ENCODE data around the gene TYRO3. TPM values are rescaled to one million over a fixed set of nuclear protein-coding genes. Genes with fewer than 3 reads are reported as not detected.
A peak's percentile ranks its signal among the peaks of the same experiment; 100 is the strongest.

Gene TYRO3
- total RNA-seq, 2 experiments from 2014 or later: 1.2 to 3.7 TPM

DNA sequence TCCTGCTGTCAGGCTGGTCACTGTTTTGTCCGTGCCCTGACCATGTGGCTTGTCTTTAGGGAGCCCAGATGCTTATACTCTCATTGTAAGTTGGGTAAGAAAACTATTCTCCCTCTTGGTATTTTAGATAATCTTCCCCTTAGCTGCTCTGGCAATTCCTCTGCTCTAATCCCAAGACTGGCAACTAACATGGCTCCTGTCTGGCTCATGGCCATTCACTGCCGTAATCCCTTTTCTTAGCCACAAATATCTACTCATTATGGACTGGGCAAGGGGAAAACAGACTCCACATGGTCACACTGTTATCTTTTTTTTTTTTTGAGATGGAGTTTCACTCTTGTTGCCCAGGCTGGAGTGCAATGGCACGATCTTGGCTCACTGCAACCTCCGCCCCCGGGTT is 38.8 kb downstream of the TYRO3 start:
- no peak overlapping the region for H3K4me3 Mint-ChIP-seq
- peaks cover 2% of the 10 kb centered on the region for H3K27me3 Mint-ChIP-seq (ENCODE audit: low read depth)
- H3K27ac Mint-ChIP-seq: no peak overlapping the region
- no peak for DNase-seq
- CTCF ChIA-PET: interaction anchor here (0.6 kb wide), 1 partner anchor 156 kb away, joined by 3 read pairs; no protein-coding TSS in a partner anchor
- H3K4me1 Mint-ChIP-seq (ENCODE audit: low read depth): no peaks in the 10 kb centered on the region
- no peaks in the 10 kb centered on the region for H3K9me3 Mint-ChIP-seq
- no peaks in the 10 kb centered on the region for H3K36me3 Mint-ChIP-seq (ENCODE audit: low read depth)
- intact Hi-C loops (cut with micrococcal nuclease): no loop called here

DNA sequence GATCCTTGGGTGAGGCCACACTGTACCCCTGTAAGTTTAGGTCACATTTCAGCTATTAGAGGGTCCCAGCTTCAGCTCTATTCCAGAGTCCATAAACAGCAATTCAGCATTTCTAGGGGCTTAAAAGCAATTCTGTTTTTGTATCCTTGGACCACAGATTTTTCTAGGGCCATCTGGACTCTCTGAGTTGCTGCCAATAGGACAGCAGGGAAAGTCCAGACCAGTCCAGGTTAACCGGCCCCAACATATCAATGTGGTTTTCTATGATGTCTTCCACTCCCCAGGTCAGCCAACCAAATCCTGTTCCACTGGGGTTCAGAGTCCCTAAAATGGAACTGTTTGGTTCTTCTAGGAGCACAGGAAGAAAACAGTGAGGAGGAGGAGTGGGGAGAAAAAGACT is 40.0 kb downstream of the TYRO3 start:
- Mint-ChIP-seq H3K27me3 (ENCODE audit: low read depth) (peaks cover 4% of the 10 kb centered on the region), H3K27ac (no peak overlapping the region), H3K36me3 (ENCODE audit: low read depth) (no peaks in the 10 kb centered on the region), H3K9me3 (no peaks in the 10 kb centered on the region), H3K4me3 (no peak overlapping the region), H3K4me1 (ENCODE audit: low read depth) (peaks cover 6% of the 10 kb centered on the region)
- CTCF ChIA-PET: no interaction called here
- DNase-seq: no peak
- intact Hi-C loops (cut with micrococcal nuclease): no loop called here

DNA sequence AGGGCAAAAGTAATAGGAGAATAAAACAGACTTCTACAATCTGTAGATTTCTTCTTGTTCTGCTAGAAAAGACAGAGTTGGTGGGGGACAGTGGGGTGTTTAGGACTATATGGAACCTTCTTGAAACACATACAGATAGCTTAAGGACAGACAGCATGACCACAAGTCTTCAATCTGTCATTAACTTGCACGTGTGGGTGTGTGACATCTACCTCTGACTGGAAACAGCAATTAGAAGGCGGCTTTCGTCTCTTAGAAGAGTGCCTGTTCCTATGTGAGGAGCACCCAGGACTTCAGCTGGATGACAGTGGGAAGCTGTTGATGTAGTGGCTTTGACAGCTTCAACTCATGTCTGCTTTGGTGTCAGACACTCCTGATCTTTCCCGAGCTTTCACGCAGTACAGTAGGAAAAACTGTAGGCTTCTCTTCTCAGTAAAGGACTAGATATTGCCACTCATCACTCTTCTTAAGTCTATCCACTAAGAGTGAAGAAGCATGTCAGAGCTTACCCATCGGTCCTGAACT is 44.5 kb downstream of the TYRO3 start:
- peak overlapping the region; percentile 69 for H3K4me3 Mint-ChIP-seq
- CTCF ChIA-PET: interaction anchor here (0.6 to 2.9 kb wide), 28 partner anchors 9 to 301 kb away, joined by 3 to 18 read pairs (median 4); partner anchors contain the start of gene MAPKBP1
- H3K36me3 Mint-ChIP-seq (ENCODE audit: low read depth): no peaks in the 10 kb centered on the region
- intact Hi-C loops (cut with micrococcal nuclease): loop anchor here (5.0 kb wide), 2 partner anchors 136 to 299 kb away; no protein-coding TSS in a partner anchor
- no peak overlapping the region for H3K27ac Mint-ChIP-seq
- no peak for DNase-seq
- no peaks in the 10 kb centered on the region for H3K9me3 Mint-ChIP-seq
- peaks cover 4% of the 10 kb centered on the region for H3K27me3 Mint-ChIP-seq (ENCODE audit: low read depth)
- peaks cover 11% of the 10 kb centered on the region for H3K4me1 Mint-ChIP-seq (ENCODE audit: low read depth)

DNA sequence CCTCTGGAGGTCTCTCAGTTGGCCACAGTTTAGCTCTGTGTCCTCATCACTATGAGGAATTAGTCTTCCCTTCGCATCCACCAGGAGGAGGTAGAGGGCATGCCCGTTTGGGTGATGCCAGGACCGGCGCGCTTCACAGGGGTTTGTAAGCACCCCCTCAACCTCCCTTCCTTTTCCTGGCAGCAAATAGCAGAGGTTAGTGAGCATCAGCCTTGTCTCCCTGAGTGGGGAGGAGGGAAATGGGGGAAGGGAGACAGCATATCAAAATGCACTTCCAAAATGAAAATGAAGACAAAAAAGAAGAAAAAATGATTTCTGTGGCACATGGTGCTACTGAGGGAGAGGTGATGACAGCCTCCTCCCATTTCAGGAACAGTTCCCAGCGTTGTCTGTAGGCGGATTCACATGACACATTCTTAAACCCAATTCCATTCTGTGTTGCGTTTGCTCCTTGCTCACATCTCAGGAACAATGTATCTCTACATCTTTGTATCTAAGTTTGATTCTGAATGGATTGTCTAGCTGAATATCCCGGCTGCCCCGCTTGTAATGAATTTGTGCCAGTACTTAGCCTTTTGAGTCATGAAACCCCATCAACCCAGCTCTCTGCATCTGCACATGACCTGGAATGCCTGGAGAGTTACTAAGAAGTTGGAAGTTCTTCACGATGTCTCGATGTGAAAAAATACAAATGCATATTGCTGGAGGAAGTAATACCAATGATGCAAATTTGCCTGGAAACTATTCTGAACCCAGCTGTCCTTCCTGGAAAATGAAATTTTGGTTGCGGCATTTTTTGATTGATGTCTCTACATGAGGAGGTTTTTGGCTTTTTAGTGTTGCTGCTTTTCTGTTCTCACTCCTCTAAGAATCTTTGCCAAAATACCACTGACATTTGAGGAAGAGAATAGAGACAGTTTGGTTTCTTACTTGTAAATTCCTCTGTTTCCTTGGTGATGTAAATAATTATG is 45.2 kb downstream of the TYRO3 start:
- Mint-ChIP-seq H3K9me3 (no peaks in the 10 kb centered on the region), H3K27ac (no peak overlapping the region), H3K4me1 (ENCODE audit: low read depth) (peaks cover 11% of the 10 kb centered on the region), H3K4me3 (peak overlapping the region; percentile 69), H3K27me3 (ENCODE audit: low read depth) (peaks cover 2% of the 10 kb centered on the region), H3K36me3 (ENCODE audit: low read depth) (no peaks in the 10 kb centered on the region)
- intact Hi-C loops (cut with micrococcal nuclease): loop anchor here (1.0 to 5.0 kb wide), 3 partner anchors 137 to 298 kb away; no protein-coding TSS in a partner anchor
- CTCF ChIA-PET: interaction anchor here (0.6 to 2.9 kb wide), 25 partner anchors 9 to 301 kb away, joined by 3 to 18 read pairs (median 5); partner anchors contain the start of gene MAPKBP1
- DNase-seq: peak; percentile 72

DNA sequence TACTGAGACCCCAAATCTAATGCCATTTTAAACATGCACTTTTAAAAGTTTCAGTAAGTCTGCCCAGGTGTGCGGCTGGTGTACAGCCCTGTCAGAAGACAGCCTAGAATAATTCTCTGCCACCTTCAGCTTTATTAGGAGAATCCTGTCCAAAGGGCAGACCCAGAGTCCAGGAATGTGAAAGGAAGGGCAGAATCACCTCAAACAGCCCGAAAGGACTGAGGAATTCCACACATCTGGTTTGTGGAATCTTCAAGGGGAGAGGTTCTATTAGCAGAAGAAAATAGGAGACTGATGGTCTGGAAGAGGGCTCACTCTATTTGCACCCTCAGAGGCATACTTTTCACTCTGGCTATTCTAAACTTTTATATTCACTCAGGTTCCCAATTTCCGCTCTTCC is 46.6 kb downstream of the TYRO3 start:
- intact Hi-C loops (cut with micrococcal nuclease): no loop called here
- H3K9me3 Mint-ChIP-seq: no peaks in the 10 kb centered on the region
- no peaks in the 10 kb centered on the region for H3K36me3 Mint-ChIP-seq (ENCODE audit: low read depth)
- H3K27ac Mint-ChIP-seq: no peak overlapping the region
- peaks cover 2% of the 10 kb centered on the region for H3K27me3 Mint-ChIP-seq (ENCODE audit: low read depth)
- H3K4me3 Mint-ChIP-seq: no peak overlapping the region
- CTCF ChIA-PET: interaction anchor here (1.1 to 2.9 kb wide), 2 partner anchors 11 to 205 kb away, joined by 3 to 18 read pairs; no protein-coding TSS in a partner anchor
- DNase-seq: no peak
- peaks cover 11% of the 10 kb centered on the region for H3K4me1 Mint-ChIP-seq (ENCODE audit: low read depth)

DNA sequence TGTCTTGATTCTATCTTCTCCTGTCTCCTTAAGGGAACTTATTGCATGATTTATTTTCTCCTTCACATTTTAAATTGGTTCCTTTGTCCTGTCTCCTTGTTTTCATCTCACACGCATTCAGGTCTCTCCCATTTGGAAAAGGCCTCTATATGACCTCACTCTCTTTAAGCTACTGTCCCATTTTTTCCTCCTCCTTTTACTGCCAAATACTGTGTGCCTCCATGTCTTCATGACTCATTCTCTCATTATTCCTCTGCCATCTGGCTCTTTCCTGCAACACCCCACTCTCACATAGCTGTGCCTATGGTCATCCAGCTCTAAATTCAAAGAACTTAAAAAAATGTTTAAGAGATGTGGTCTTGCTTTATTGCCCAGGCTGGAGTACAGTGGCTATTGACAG is 48.0 kb downstream of the TYRO3 start:
- peaks cover 2% of the 10 kb centered on the region for H3K27me3 Mint-ChIP-seq (ENCODE audit: low read depth)
- H3K27ac Mint-ChIP-seq: no peak overlapping the region
- CTCF ChIA-PET: interaction anchor here (1.1 kb wide), 1 partner anchor 205 kb away, joined by 4 read pairs; no protein-coding TSS in a partner anchor
- no peak overlapping the region for H3K4me3 Mint-ChIP-seq
- no peaks in the 10 kb centered on the region for H3K36me3 Mint-ChIP-seq (ENCODE audit: low read depth)
- DNase-seq: no peak
- no peaks in the 10 kb centered on the region for H3K9me3 Mint-ChIP-seq
- H3K4me1 Mint-ChIP-seq (ENCODE audit: low read depth): peaks cover 11% of the 10 kb centered on the region
- intact Hi-C loops (cut with micrococcal nuclease): no loop called here

DNA sequence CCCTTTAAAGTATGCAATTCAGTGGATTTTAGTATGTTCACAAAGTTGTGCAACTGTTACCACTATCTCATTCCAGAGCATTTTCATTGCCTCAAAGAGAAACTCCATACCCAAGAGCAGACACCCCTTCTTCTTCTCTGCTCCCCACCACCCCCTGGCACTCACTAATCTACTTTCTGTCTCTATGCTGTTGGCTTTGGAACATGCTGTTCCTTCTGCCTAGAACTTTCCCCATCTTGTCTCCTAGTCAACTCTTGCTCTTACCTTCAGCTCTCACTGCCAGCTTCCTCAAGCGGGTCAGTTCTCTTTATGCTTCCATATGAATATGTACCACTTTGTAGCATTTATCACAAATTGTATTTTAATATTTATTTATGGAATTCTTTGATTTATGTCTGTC is 50.1 kb downstream of the TYRO3 start:
- H3K4me3 Mint-ChIP-seq: no peak overlapping the region
- DNase-seq: no peak
- peaks cover 4% of the 10 kb centered on the region for H3K4me1 Mint-ChIP-seq (ENCODE audit: low read depth)
- intact Hi-C loops (cut with micrococcal nuclease): no loop called here
- no peaks in the 10 kb centered on the region for H3K27me3 Mint-ChIP-seq (ENCODE audit: low read depth)
- CTCF ChIA-PET: no interaction called here
- no peaks in the 10 kb centered on the region for H3K36me3 Mint-ChIP-seq (ENCODE audit: low read depth)
- H3K9me3 Mint-ChIP-seq: peaks cover 2% of the 10 kb centered on the region
- H3K27ac Mint-ChIP-seq: no peak overlapping the region

DNA sequence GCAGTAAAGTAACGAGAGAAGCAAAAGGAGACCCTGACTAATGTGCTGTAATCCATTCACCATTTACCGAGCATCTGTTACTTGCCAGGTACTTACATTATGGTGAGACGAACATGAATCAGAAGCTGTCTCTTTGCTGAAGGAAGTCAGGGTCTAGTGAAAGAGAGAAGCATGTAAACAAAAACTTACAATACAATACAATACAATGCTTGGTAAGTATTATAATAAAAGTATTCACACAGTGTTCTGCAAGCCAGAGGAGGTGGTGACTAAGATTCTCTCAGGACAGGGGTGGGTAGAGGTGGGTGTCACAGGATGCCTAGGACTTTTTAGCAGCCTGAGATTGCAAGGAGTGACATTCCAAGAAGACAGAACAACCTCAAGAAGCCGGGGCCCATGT is 51.0 kb downstream of the TYRO3 start:
- no peak for DNase-seq
- Mint-ChIP-seq H3K4me1 (ENCODE audit: low read depth) (no peaks in the 10 kb centered on the region), H3K27ac (no peak overlapping the region), H3K4me3 (no peak overlapping the region), H3K27me3 (ENCODE audit: low read depth) (no peaks in the 10 kb centered on the region), H3K36me3 (ENCODE audit: low read depth) (no peaks in the 10 kb centered on the region), H3K9me3 (peaks cover 2% of the 10 kb centered on the region)
- intact Hi-C loops (cut with micrococcal nuclease): no loop called here
- CTCF ChIA-PET: no interaction called here

DNA sequence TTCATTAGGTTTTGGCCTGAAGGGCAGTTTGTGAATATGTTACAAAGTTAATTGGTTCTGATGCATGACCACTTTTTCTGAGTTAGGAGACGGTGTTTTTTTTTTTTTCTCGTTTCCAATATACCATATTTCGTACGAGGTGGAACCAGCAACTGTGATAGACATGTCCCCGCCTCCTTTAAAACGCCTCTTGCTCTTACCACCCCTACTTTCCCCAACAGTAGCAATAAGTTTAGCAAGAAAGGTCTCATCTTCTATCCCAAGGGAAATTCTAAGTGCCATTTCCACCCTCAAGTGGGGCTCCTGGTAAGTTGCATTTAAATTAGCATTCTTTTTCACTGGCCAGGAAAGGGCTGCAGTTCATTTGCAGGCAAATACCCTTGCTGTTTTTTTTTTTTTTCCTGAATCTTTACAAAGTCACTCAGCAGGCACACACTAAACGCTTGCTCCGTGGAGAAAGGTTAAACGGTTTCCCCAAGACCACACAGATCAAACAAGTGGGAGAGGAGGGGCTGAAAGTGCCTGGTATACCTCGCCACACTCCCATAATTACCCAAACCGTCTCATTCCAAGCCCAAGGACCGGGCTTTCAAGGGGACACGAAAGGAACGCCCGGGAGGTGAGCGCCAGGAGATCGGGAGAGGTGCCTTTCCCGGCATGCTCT is 61.7 kb downstream of the TYRO3 start:
- H3K27me3 Mint-ChIP-seq (ENCODE audit: low read depth): no peaks in the 10 kb centered on the region
- CTCF ChIA-PET: interaction anchor here (0.7 kb wide), 1 partner anchor 20 kb away, joined by 3 read pairs; no protein-coding TSS in a partner anchor
- no peak for DNase-seq

DNA sequence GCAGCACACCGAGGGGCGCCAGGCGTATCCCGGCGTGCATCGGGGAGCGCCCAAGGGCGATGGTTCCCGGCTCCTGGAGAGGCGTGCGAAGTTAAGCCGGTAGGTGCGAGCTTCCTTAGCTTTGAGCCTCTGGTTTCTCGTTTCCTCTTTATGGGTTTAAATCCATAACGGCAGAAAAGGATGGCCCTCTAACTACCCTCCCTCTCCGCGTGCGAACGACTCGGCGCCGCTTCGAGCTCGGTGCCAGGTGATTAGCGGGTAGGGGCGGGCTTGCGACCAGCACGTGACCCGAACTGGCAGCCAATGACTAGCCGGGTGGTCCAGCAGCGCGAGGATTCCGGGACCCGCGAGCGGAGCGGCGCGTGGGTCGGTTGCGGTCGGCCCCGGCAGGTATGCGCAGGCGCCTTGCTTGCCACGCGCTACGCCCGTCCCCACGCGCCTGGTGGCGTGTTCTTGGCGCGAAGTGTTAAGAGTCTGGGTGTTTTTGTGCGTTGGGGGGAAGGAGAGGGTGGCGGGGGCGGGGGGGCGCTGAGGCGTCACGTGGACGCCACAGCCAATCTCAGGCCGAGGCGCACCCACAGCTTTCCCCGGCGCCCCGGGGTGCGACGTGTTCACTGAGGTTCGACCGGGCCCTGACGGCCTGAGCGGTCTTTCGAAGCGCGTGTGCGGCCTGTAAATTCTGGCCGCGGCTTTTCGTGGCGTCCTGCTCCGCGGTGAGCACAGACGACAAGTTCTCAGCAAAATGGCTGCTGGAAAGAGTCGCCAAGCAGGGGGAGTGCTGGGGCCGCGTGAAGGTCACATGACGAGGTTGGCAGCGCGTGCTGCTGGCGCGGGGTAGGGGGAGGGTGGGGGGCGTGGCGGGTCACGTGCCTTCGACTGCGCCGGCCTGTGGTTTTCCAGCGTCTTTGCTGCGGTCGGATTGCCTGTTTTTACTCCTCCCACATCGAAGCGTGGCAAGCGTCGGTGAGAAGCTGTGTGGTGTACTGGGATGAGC is 62.5 kb downstream of the TYRO3 start:
- H3K9me3 Mint-ChIP-seq: peaks cover 3% of the 10 kb centered on the region
- peak overlapping the region; percentile 73 for H3K4me3 Mint-ChIP-seq
- DNase-seq: peak; percentile 84
- CTCF ChIA-PET: interaction anchor here (0.7 kb wide), 1 partner anchor 20 kb away, joined by 3 read pairs; no protein-coding TSS in a partner anchor
- H3K27me3 Mint-ChIP-seq (ENCODE audit: low read depth): no peaks in the 10 kb centered on the region
- no peak overlapping the region for H3K27ac Mint-ChIP-seq
- H3K36me3 Mint-ChIP-seq (ENCODE audit: low read depth): no peaks in the 10 kb centered on the region
- intact Hi-C loops (cut with micrococcal nuclease): loop anchor here (1.0 to 5.0 kb wide), 3 partner anchors 39 to 391 kb away; partner anchors contain the start of genes CHP1, EXD1, MGA and TYRO3
- H3K4me1 Mint-ChIP-seq (ENCODE audit: low read depth): peaks cover 9% of the 10 kb centered on the region

More for the DNA sequence above, 61.7 kb downstream of the TYRO3 start:
- no peak overlapping the region for H3K27ac Mint-ChIP-seq
- H3K4me1 Mint-ChIP-seq (ENCODE audit: low read depth): peaks cover 9% of the 10 kb centered on the region
- peak overlapping the region; percentile 73 for H3K4me3 Mint-ChIP-seq
- H3K36me3 Mint-ChIP-seq (ENCODE audit: low read depth): no peaks in the 10 kb centered on the region
- intact Hi-C loops (cut with micrococcal nuclease): loop anchor here (1.0 to 5.0 kb wide), 3 partner anchors 40 to 390 kb away; partner anchors contain the start of genes CHP1, EXD1, MGA and TYRO3
- peaks cover 3% of the 10 kb centered on the region for H3K9me3 Mint-ChIP-seq

DNA sequence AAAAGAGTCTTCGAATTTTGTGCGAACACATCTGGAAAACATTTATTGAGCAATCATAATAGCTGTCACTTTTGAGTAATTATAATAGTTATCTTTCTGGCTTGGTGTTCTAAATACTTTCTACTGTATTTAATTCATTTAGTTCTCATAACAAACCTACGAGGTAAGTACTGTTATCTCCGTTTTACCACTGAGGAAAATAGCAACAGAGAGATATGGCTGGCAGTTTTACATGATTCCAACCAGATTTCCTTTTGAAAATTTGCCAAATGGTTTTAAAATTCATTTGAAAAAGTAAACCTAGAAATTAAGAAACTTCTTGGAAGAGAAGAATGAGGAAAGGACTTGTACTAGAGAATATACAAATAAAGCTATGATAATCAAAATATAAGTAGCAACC is 63.9 kb downstream of the TYRO3 start:
- H3K4me3 Mint-ChIP-seq: no peak overlapping the region
- DNase-seq: no peak
- no peak overlapping the region for H3K27ac Mint-ChIP-seq
- CTCF ChIA-PET: interaction anchor here (0.6 kb wide), 1 partner anchor 157 kb away, joined by 3 read pairs; no protein-coding TSS in a partner anchor
- no peaks in the 10 kb centered on the region for H3K27me3 Mint-ChIP-seq (ENCODE audit: low read depth)
- intact Hi-C loops (cut with micrococcal nuclease): loop anchor here (5.0 kb wide), 1 partner anchor 66 kb away; the partner anchor contains the start of gene TYRO3
- H3K4me1 Mint-ChIP-seq (ENCODE audit: low read depth): peaks cover 9% of the 10 kb centered on the region
- no peaks in the 10 kb centered on the region for H3K36me3 Mint-ChIP-seq (ENCODE audit: low read depth)
- H3K9me3 Mint-ChIP-seq: peaks cover 3% of the 10 kb centered on the region
